Head of caudate nucleus (tissue), 42 donors: Measurements from ENCODE around the gene CEACAM1.
A peak's percentile ranks its signal among the peaks of the same experiment; 100 is the strongest.
"Not testable (repeated sequence)": the region's sequence is repeated elsewhere in the genome, so short reads cannot be mapped to it uniquely, and the experiment has no call there.

Experiments
- DNase-seq, 42 donors: peaks; one replicate each; pipeline versions ENCODE4 v3.0.0 to v3.0.0-alpha.2; 2020 to 2021; ENCODE audit warnings: mixed read lengths in 7 of 42
- intact Hi-C: fragments of 100-400 bp; cut with DNase I; formaldehyde crosslinking; loops from one replicate; pipeline ENCODE4 v1.15.0; 2022

The CEACAM1 gene

GRCh38 chr19:42552086-42553065 is 24.1 kb upstream of the CEACAM1 start:
- no peak for DNase-seq
- intact Hi-C loops, result no loop called here

- peak in 1 of 42 donors; percentile 13 for DNase-seq
- intact Hi-C loops, result not testable (repeated sequence)
Observed at GRCh38 chr19:42550521-42550920, 22.2 kb upstream of the CEACAM1 start.

- intact Hi-C loops, DNase-seq: not testable (repeated sequence)
Observed at GRCh38 chr19:42549067-42549466, 20.8 kb upstream of the CEACAM1 start.

- intact Hi-C loops, result no loop called here
- DNase-seq, result no peak
Observed at GRCh38 chr19:42548552-42548951, 20.3 kb upstream of the CEACAM1 start.

- intact Hi-C loops, result no loop called here
- no peak for DNase-seq
Observed at GRCh38 chr19:42547929-42548328, 19.6 kb upstream of the CEACAM1 start.

GRCh38 chr19:42546831-42547500 is 18.7 kb upstream of the CEACAM1 start:
- intact Hi-C loops, result no loop called here
- peak in 1 of 42 donors; percentile 12 for DNase-seq

GRCh38 chr19:42544146-42544545 is 15.9 kb upstream of the CEACAM1 start:
- intact Hi-C loops, result no loop called here
- DNase-seq, result no peak

- intact Hi-C loops, result no loop called here
- DNase-seq, result peak in 1 of 42 donors; percentile 9
Observed at GRCh38 chr19:42542791-42543190, 14.5 kb upstream of the CEACAM1 start.

- DNase-seq, result peak in 1 of 42 donors; percentile 33
Observed at GRCh38 chr19:42540071-42540553, 11.8 kb upstream of the CEACAM1 start.

GRCh38 chr19:42538841-42539709 is 10.8 kb upstream of the CEACAM1 start:
- intact Hi-C loops, result no loop called here
- no peak for DNase-seq

More at GRCh38 chr19:42540071-42540553, 11.8 kb upstream of the CEACAM1 start:
- intact Hi-C loops, result no loop called here

GRCh38 chr19:42535276-42535675 is 7.0 kb upstream of the CEACAM1 start:
- intact Hi-C loops, DNase-seq: not testable (repeated sequence)

GRCh38 chr19:42534391-42534790 is 6.1 kb upstream of the CEACAM1 start:
- intact Hi-C loops, result no loop called here

GRCh38 chr19:42532891-42533290 is 4.6 kb upstream of the CEACAM1 start:
- peak in 1 of 42 donors; percentile 11 for DNase-seq

More at GRCh38 chr19:42534391-42534790, 6.1 kb upstream of the CEACAM1 start:
- DNase-seq, result no peak

GRCh38 chr19:42531313-42531712 is 3.0 kb upstream of the CEACAM1 start:
- peak in 1 of 42 donors; percentile 1 for DNase-seq
- intact Hi-C loops, result no loop called here

More at GRCh38 chr19:42532891-42533290, 4.6 kb upstream of the CEACAM1 start:
- intact Hi-C loops, result no loop called here

- peak in 41 of 42 donors; percentile 18 to 90 (median 73) for DNase-seq
- intact Hi-C loops, result loop anchor here (2.0 kb wide), 1 partner anchor 77 kb away; no protein-coding TSS in a partner anchor
Observed at GRCh38 chr19:42529248-42529764, 1.0 kb upstream of the CEACAM1 start.

GRCh38 chr19:42524943-42525342 is 3.3 kb downstream of the CEACAM1 start:
- no peak for DNase-seq
- intact Hi-C loops, result no loop called here

GRCh38 chr19:42524250-42524649 is 4.0 kb downstream of the CEACAM1 start:
- intact Hi-C loops, result no loop called here
- DNase-seq, result peak in 2 of 42 donors; percentile 14 to 28

- intact Hi-C loops, result not testable (repeated sequence)
- peak in 2 of 42 donors; percentile 21 to 25 for DNase-seq
Observed at GRCh38 chr19:42522262-42522661, 6.0 kb downstream of the CEACAM1 start.
